H9 (cell line): ENCODE results near the gene PTPMT1. TPM values are rescaled to one million over a fixed set of nuclear protein-coding genes. Genes with fewer than 3 reads are reported as not detected.

Experiments
- DNase-seq: peaks from one replicate; pipeline ENCODE4 v3.0.0-alpha.2; 2017
- H2AFZ ChIP-seq: one replicate; pipeline ENCODE4 v1.6.1; 2013; ENCODE audit warnings: mild to moderate bottlenecking, low read length, control low read depth, moderate library complexity
- H2AK5ac ChIP-seq: 2 replicates; pipeline ENCODE4 v1.6.1; 2013; ENCODE audit warnings: low read length, control low read depth, mixed read lengths; ENCODE audit not compliant: insufficient read length
- H2BK120ac ChIP-seq: one replicate; pipeline ENCODE4 v1.6.1; 2013; ENCODE audit warnings: low read depth, mild to moderate bottlenecking, low read length, control low read depth, inconsistent platforms; ENCODE audit not compliant: poor library complexity, severe bottlenecking
- H2BK12ac ChIP-seq: 2 replicates; pipeline ENCODE4 v1.6.1; 2013; ENCODE audit warnings: low read length, control low read depth, mixed read lengths, low read depth; ENCODE audit not compliant: insufficient read length
- H2BK15ac ChIP-seq: 2 replicates; pipeline ENCODE4 v1.6.1; 2013; ENCODE audit warnings: low read depth, low read length, control low read depth
- H2BK20ac ChIP-seq: one replicate; pipeline ENCODE4 v1.6.1; 2013; ENCODE audit warnings: low read depth, mild to moderate bottlenecking, low read length, control low read depth, inconsistent platforms; ENCODE audit not compliant: poor library complexity, severe bottlenecking
- H2BK5ac ChIP-seq: 2 replicates; pipeline ENCODE4 v1.6.1; 2013; ENCODE audit warnings: low read length, control low read depth, mixed read lengths; ENCODE audit not compliant: insufficient read length
- H3K14ac ChIP-seq: 2 replicates; pipeline ENCODE4 v1.6.1; 2013; ENCODE audit warnings: low read length, control low read depth; ENCODE audit not compliant: insufficient read depth
- H3K18ac ChIP-seq: 2 replicates; pipeline ENCODE4 v1.6.1; 2013; ENCODE audit warnings: low read depth, mild to moderate bottlenecking, mixed read lengths, low read length, control low read depth; ENCODE audit not compliant: insufficient read length
- H3K23ac ChIP-seq: 2 replicates; pipeline ENCODE4 v1.6.1; 2013; ENCODE audit warnings: low read length, control low read depth, mixed read lengths, low read depth; ENCODE audit not compliant: insufficient read length
- H3K23me2 ChIP-seq: 2 replicates; pipeline ENCODE4 v1.6.1; 2013; ENCODE audit warnings: low read depth, mild to moderate bottlenecking, mixed read lengths, low read length, control low read depth; ENCODE audit not compliant: insufficient read length, poor library complexity, severe bottlenecking
- H3K27ac ChIP-seq: 2 replicates; pipeline ENCODE4 v1.5.1; 2013; ENCODE audit warnings: low read length, control low read depth, mixed read lengths, low read depth; ENCODE audit not compliant: insufficient read length
- H3K27me3 ChIP-seq: 2 replicates; pipeline ENCODE4 v1.6.1; 2013; ENCODE audit warnings: low read length, control low read depth, inconsistent platforms; ENCODE audit not compliant: insufficient read depth
- H3K4ac ChIP-seq: 2 replicates; pipeline ENCODE4 v1.6.1; 2013; ENCODE audit warnings: low read depth, mild to moderate bottlenecking, control low read depth, inconsistent platforms, low read length, moderate library complexity
- H3K4me1 ChIP-seq: 2 replicates; pipeline ENCODE4 v1.6.1; 2013; ENCODE audit warnings: low read length, control low read depth, inconsistent platforms; ENCODE audit not compliant: insufficient read depth
- H3K4me2 ChIP-seq: 2 replicates; pipeline ENCODE4 v1.6.1; 2013; ENCODE audit warnings: low read length, control low read depth, mixed read lengths; ENCODE audit not compliant: insufficient read length, insufficient read depth
- H3K56ac ChIP-seq: 2 replicates; pipeline ENCODE4 v1.6.1; 2013; ENCODE audit warnings: low read depth, mild to moderate bottlenecking, mixed read lengths, low read length, control low read depth; ENCODE audit not compliant: insufficient read length
- H3K79me1 ChIP-seq: 2 replicates; pipeline ENCODE4 v1.6.1; 2013; ENCODE audit warnings: low read depth, mild to moderate bottlenecking, moderate library complexity, low read length, control low read depth, inconsistent platforms; ENCODE audit not compliant: insufficient read depth, poor library complexity, severe bottlenecking
- H3K79me2 ChIP-seq: 2 replicates; pipeline ENCODE4 v1.6.1; 2013; ENCODE audit warnings: low read length, control low read depth, inconsistent platforms; ENCODE audit not compliant: insufficient read depth
- H3K9ac ChIP-seq: 2 replicates; pipeline ENCODE4 v1.6.1; 2013; ENCODE audit warnings: low read length, control low read depth, mixed read lengths; ENCODE audit not compliant: insufficient read length; ENCODE audit errors: extremely low read depth
- H3K9me3 ChIP-seq: one replicate; pipeline ENCODE4 v1.6.1; 2013; ENCODE audit warnings: low read depth, low read length, inconsistent platforms; ENCODE audit not compliant: control insufficient read depth
- H3T11ph ChIP-seq: one replicate; pipeline ENCODE4 v1.6.1; 2013; ENCODE audit warnings: mild to moderate bottlenecking, low read length, control low read depth, inconsistent platforms
- H4K20me1 ChIP-seq: one replicate; pipeline ENCODE4 v1.6.1; 2013; ENCODE audit not compliant: control insufficient read depth, insufficient read length, insufficient read depth
- H4K5ac ChIP-seq: 2 replicates; pipeline ENCODE4 v1.6.1; 2013; ENCODE audit warnings: low read depth, mild to moderate bottlenecking, mixed read lengths, low read length, control low read depth; ENCODE audit not compliant: insufficient read length
- H4K8ac ChIP-seq: replicated peaks from 2 replicates; pipeline ENCODE4 v1.6.1; 2013; ENCODE audit warnings: low read length, control low read depth, mixed read lengths, low read depth; ENCODE audit not compliant: insufficient read length
- H4K91ac ChIP-seq: 2 replicates; pipeline ENCODE4 v1.6.1; 2013; ENCODE audit warnings: low read depth, mild to moderate bottlenecking, moderate library complexity, mixed read lengths, low read length, control low read depth; ENCODE audit not compliant: insufficient read length
- H3K27ac Mint-ChIP-seq, 3 experiments: 2 replicates in 2 of 3; 3 replicates in 1 of 3; pipeline ENCODE4 v1.8.0; 2020 to 2021; ENCODE audit warnings: mixed read lengths in 3 of 3, mild to moderate bottlenecking in 1 of 3, moderate library complexity in 1 of 3
- H3K27me3 Mint-ChIP-seq: 2 replicates; pipeline ENCODE4 v1.8.0; 2021; ENCODE audit warnings: low read depth, mild to moderate bottlenecking, moderate library complexity, mixed read lengths
- H3K36me3 Mint-ChIP-seq, 3 experiments: 2 replicates in 2 of 3; 3 replicates in 1 of 3; pipeline ENCODE4 v1.8.0; 2020 to 2021; ENCODE audit warnings: low read depth in 3 of 3, mixed read lengths in 3 of 3; ENCODE audit not compliant: insufficient read depth in 1 of 3
- H3K4me1 Mint-ChIP-seq, 2 experiments: 2 replicates each; pipeline ENCODE4 v1.8.0; 2020; ENCODE audit warnings: mixed read lengths in 2 of 2
- H3K4me3 Mint-ChIP-seq, 2 experiments: 2 replicates in 1 of 2; 3 replicates in 1 of 2; pipeline ENCODE4 v1.8.0; 2020 to 2021; ENCODE audit warnings: mild to moderate bottlenecking in 2 of 2, mixed read lengths in 2 of 2, moderate library complexity in 1 of 2
- H3K9me3 Mint-ChIP-seq, 2 experiments: 2 replicates in 1 of 2; 3 replicates in 1 of 2; pipeline ENCODE4 v1.8.0; 2020; ENCODE audit warnings: mild to moderate bottlenecking in 2 of 2, mixed read lengths in 2 of 2, moderate library complexity in 1 of 2
- WGBS: extraction: QIAGEN DNeasy Blood & Tissue Kit; methylation state at CpG from one replicate; pipeline ENCODE4 v1.1.7; 2013; ENCODE audit warnings: missing lambda C conversion rate, low lambda C conversion rate, mixed read lengths; ENCODE audit not compliant: insufficient read length; ENCODE audit errors: extremely low coverage; 5-methylcytosine and 5-hydroxymethylcytosine counted together
- total RNA-seq: library from RNA; stranded (reverse); gene quantifications from 2 replicates; pipeline ENCODE4 v1.2.1, GENCODE V29; 2021
- TF ChIP-seq, protein P1 (sequence below): fragments of 200-600 bp; sonication (generic); conservative IDR thresholded peaks from 3 replicates; pipeline ENCODE4 v1.8.0; 2021; ENCODE audit warnings: antibody characterized with exemption, mild to moderate bottlenecking

The PTPMT1 gene
- total RNA-seq, 1 experiment from 2014 or later, result 72.9 TPM

DNA sequence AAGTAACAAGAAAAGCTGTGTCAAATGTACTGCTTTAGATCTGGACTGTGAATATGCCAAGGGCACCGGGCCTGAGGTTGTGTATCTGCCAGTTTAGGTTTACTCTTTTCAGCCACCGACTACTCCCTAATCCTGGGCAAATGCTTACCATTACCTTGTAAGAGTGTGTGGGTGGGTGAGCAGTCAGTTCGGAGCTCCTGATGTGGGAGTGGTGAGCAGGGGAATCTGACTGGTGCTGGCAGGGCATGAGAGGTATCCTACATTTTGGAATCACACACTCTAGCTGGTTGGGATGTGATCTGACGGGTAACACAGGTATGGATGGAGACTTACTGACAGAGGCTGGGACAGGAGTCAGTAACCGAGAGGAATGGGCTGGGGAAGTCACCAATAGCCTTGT, 18.4 kb downstream of the PTPMT1 start:
- Histone ChIP-seq H3K79me2 (peaks cover 7% of the 10 kb centered on the region; the same call in 1 of the 2 replicates), H3T11ph (no peak overlapping the region), H3K9me3 (no peaks in the 10 kb centered on the region), H3K23me2 (peaks cover 4% of the 10 kb centered on the region), H3K27ac (no peak overlapping the region), H2BK120ac (no peak overlapping the region), H3K4me1 (no peaks in the 10 kb centered on the region; the same call in none of the 2 replicates), H3K4me2 (no peak overlapping the region), H3K79me1 (peaks cover 6% of the 10 kb centered on the region), H2BK5ac (no peak overlapping the region), H2BK15ac (no peak overlapping the region), H2AFZ (no peak overlapping the region), H4K20me1 (no peaks in the 10 kb centered on the region), H4K8ac (no peak overlapping the region), H2AK5ac (no peak overlapping the region), H3K14ac (no peak overlapping the region), H3K27me3 (no peaks in the 10 kb centered on the region), H2BK12ac (no peak overlapping the region), H3K18ac (no peak overlapping the region), H3K23ac (no peak overlapping the region), H2BK20ac (no peak overlapping the region), H3K56ac (no peak overlapping the region), H4K91ac (no peak overlapping the region), H4K5ac (no peak overlapping the region), H3K4ac (no peak overlapping the region), H3K9ac (no peak overlapping the region)
- DNase-seq, result no peak
- TF ChIP-seq, protein P1, sequence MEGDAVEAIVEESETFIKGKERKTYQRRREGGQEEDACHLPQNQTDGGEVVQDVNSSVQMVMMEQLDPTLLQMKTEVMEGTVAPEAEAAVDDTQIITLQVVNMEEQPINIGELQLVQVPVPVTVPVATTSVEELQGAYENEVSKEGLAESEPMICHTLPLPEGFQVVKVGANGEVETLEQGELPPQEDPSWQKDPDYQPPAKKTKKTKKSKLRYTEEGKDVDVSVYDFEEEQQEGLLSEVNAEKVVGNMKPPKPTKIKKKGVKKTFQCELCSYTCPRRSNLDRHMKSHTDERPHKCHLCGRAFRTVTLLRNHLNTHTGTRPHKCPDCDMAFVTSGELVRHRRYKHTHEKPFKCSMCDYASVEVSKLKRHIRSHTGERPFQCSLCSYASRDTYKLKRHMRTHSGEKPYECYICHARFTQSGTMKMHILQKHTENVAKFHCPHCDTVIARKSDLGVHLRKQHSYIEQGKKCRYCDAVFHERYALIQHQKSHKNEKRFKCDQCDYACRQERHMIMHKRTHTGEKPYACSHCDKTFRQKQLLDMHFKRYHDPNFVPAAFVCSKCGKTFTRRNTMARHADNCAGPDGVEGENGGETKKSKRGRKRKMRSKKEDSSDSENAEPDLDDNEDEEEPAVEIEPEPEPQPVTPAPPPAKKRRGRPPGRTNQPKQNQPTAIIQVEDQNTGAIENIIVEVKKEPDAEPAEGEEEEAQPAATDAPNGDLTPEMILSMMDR, result no peak
- Mint-ChIP-seq H3K4me1 (peaks cover 7% of the 10 kb centered on the region in 2 experiments; a peak in 2 of 4 replicates), H3K9me3 (peaks cover 0 to 3% of the 10 kb centered on the region in 2 experiments; a peak in 2 of 5 replicates), H3K4me3 (no peak overlapping the region), H3K36me3 (peaks cover 39 to 55% (median 44%) of the 10 kb centered on the region in 3 experiments), H3K27ac (no peak overlapping the region), H3K27me3 (no peaks in the 10 kb centered on the region; the same call in 1 of the 2 replicates)
- no CpG with 5 or more reads among the region's 5 CpGs for WGBS
